ENCODE results near the gene SH3TC2.

- TF ChIP-seq CTCF (IDR thresholded peaks at IDR 0.05) (no peak), POLR2A (IDR thresholded peaks at IDR 0.05) (no peak)
These were observed 24.4 kb downstream of the SH3TC2 start for GRCh38 chr5:149038336-149039080.

All from breast epithelium (tissue), 3 donors.